OCI-LY1 (cell line): ENCODE results near the gene WHRN.

ENCODE experiments used
- EZH2 ChIP-seq: fragments of 200-600 bp; sonication (generic), shearing (Covaris generic); IDR thresholded peaks from 2 replicates; pipeline ENCODE4 v1.8.0; 2017; ENCODE audit warnings: borderline replicate concordance, mixed run types, mild to moderate bottlenecking, antibody characterized with exemption, low read length, moderate library complexity, mixed read lengths
- TF ChIP-seq, protein P1 (sequence below): fragments of 200-600 bp; sonication (generic), shearing (Covaris generic); IDR thresholded peaks from 2 replicates; pipeline ENCODE4 v1.5.1; 2017; ENCODE audit warnings: mild to moderate bottlenecking, antibody characterized with exemption, low read length, moderate library complexity, mixed read lengths

DNA sequence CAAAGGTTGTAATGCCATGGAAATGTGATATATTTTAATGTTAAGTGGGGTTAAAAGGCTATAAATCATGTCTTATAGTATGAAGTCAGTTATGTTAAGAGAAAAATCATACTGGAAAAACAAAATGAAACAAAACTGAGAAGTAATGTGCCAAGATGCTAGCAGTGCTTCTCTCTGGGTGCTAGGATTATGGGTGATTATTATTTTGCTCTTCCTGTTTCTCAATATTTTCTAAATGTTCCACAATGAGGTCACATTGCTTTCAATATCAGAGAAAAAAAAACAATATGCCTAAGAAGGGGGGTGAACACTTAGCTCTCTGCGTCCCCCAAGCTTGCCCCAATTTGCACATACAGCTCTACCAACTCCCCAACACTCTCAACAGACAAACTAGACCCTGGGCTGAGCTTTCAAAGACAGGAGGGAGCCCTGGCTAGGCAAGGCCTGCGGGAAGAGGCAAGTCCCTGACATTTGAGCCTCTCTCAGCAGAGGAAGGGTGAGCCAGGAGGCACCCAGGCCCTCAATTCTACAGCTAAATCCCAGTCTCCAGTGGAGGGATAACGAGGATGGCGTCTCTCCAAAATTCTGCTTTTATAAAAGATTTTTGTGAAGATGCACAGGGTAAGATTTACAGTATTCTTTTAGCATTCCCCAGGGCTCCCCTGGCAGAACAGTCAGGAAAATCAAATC is 24.4 kb downstream of the WHRN start:
- TF ChIP-seq, protein P1, sequence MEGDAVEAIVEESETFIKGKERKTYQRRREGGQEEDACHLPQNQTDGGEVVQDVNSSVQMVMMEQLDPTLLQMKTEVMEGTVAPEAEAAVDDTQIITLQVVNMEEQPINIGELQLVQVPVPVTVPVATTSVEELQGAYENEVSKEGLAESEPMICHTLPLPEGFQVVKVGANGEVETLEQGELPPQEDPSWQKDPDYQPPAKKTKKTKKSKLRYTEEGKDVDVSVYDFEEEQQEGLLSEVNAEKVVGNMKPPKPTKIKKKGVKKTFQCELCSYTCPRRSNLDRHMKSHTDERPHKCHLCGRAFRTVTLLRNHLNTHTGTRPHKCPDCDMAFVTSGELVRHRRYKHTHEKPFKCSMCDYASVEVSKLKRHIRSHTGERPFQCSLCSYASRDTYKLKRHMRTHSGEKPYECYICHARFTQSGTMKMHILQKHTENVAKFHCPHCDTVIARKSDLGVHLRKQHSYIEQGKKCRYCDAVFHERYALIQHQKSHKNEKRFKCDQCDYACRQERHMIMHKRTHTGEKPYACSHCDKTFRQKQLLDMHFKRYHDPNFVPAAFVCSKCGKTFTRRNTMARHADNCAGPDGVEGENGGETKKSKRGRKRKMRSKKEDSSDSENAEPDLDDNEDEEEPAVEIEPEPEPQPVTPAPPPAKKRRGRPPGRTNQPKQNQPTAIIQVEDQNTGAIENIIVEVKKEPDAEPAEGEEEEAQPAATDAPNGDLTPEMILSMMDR = no peak
- no peak for TF ChIP-seq EZH2
